GM12891 (cell line): ENCODE measurements around the gene ANO2.

Experiments used
- DNase-seq: peaks from one replicate; pipeline ENCODE4 v3.0.0; 2011; ENCODE audit warnings: low spot score; ENCODE audit not compliant: insufficient read length
- FAIRE-seq: peaks from 2 replicates; lab custom pipeline; 2011; peaks lifted over from hg19 to GRCh38; lab: Jason Lieb, UNC
- PAX5 ChIP-seq: IDR thresholded peaks from 2 replicates; pipeline ENCODE4 v1.6.1; 2011; ENCODE audit warnings: low read length, moderate library complexity, mild to moderate bottlenecking; ENCODE audit not compliant: insufficient read depth, severe bottlenecking
- POLR2A ChIP-seq: IDR thresholded peaks from 2 replicates; pipeline ENCODE4 v1.6.1; 2011; ENCODE audit warnings: low read depth, low read length, control low read depth
- POLR2AphosphoS5 ChIP-seq: IDR thresholded peaks from 2 replicates; pipeline ENCODE4 v1.6.1; 2011; ENCODE audit warnings: low read depth, low read length, control low read depth
- POU2F2 ChIP-seq: IDR thresholded peaks from 2 replicates; pipeline ENCODE4 v1.6.1; 2011; ENCODE audit warnings: low read depth, mild to moderate bottlenecking, control low read depth, low read length, moderate library complexity
- SPI1 ChIP-seq: IDR thresholded peaks from 2 replicates; pipeline ENCODE4 v1.6.1; 2011; ENCODE audit warnings: low read depth, low read length, control low read depth
- TAF1 ChIP-seq: IDR thresholded peaks from 2 replicates; pipeline ENCODE4 v1.6.1; 2011; ENCODE audit warnings: low read depth, low read length, control low read depth

The ANO2 gene

DNA sequence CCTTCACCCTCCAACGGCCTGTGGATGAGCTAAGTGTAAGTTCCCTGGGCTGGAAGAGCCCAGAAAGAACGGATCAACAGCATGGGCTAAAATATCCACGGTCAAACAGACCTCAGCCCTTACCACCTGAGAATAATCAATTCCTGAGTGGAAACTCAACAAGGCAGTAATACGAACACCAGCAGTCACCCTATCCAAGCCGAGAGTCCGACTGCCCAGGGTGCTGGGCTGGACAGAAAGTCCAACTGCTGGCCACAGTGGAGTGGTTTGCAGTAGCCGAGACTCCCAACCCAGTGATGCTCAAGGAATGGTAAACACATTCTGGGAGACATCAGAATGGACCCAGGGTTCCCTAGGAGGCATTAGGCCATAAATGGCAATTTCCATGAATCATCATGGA is 36.8 kb downstream of the ANO2 start:
- no peak for DNase-seq
- no peak for FAIRE-seq
- TF ChIP-seq POU2F2 (no peak), TAF1 (no peak), POLR2A (no peak), SPI1 (no peak), PAX5 (no peak), POLR2AphosphoS5 (no peak)

GRCh38 chr12:5907807-5908206 is 37.3 kb downstream of the ANO2 start:
- no peak for FAIRE-seq
- no peak for DNase-seq
- no peak for TF ChIP-seq TAF1
- no peak for TF ChIP-seq POLR2A
- TF ChIP-seq POU2F2: no peak

DNA sequence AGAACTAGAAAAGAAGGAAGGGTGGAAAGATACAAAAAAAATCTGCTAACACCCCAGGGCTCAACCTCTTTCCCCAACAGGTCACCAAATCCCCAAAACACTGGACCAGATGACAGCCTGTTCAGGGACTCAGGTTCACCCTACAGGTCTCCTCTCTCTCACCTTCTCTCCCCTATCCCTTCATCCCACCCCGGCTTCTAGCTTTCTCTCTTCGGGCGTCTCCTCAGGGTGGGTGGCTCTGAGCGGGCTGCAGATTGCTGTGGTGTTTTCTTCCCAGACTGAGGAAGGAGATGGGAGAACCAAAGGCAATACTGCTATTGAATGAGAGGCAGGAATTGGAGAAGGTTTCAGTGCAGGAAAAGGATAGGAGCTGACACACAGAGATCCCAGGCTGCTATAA is 39.3 kb downstream of the ANO2 start:
- no peak for DNase-seq
- TF ChIP-seq TAF1 (no peak), SPI1 (no peak), POU2F2 (no peak), POLR2A (no peak)
- FAIRE-seq: no peak

DNA sequence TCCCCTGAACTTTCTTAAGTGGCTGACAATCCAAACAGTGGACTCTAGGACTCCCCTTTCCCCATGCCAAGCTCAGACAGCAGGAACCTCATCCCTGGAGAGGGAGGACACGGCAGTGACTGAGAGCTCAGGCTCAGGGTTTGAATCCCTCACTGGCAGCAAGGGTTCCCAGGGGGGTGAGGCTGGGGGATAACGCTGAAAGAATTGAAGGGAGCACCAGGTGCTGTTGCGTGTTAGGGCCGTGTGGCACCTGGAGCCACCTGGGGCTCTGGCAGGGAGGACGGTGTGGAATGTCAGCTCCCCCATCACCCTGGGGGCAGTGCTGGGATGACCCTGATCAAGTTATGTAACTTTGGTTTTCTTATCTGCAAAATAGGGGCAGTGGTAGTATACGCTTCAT is 40.1 kb downstream of the ANO2 start:
- TF ChIP-seq PAX5: no peak
- TF ChIP-seq SPI1: no peak
- no peak for TF ChIP-seq POLR2A
- TF ChIP-seq POU2F2: no peak
- no peak for TF ChIP-seq TAF1
- TF ChIP-seq POLR2AphosphoS5: no peak
- FAIRE-seq: no peak
- DNase-seq: no peak

- DNase-seq: no peak
- no peak for TF ChIP-seq POLR2AphosphoS5
- TF ChIP-seq PAX5: no peak
- TF ChIP-seq POU2F2: no peak
- TF ChIP-seq POLR2A: no peak
- TF ChIP-seq TAF1: no peak
- TF ChIP-seq SPI1: no peak
- no peak for FAIRE-seq
These were observed 40.6 kb downstream of the ANO2 start for GRCh38 chr12:5904441-5904840.

DNA sequence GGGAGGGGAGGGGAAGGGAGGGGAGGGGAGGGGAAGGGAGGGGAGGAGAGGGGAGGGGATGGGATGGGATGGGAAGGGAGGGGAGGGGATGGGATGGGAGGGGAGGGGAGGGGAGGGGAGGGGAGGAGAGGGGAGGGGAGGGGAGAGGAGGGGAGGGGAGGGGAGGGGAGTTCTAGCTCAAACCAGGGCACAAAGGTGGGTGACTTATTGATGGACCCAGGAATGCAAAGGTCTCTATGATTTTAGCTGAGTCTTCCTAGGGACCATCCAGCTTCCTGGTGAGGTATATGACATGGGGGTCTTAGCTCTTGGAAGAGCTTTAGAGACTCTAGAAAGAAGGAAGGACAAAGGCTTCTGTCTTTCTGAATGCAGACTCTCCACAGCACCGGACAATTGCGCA is 42.3 kb downstream of the ANO2 start:
- no peak for FAIRE-seq
- DNase-seq: no peak
- TF ChIP-seq SPI1: no peak
- no peak for TF ChIP-seq POU2F2
- no peak for TF ChIP-seq TAF1
- TF ChIP-seq PAX5: no peak
- TF ChIP-seq POLR2AphosphoS5: no peak
- no peak for TF ChIP-seq POLR2A

- no peak for DNase-seq
- FAIRE-seq: no peak
- no peak for TF ChIP-seq POLR2AphosphoS5
- TF ChIP-seq PAX5: no peak
- no peak for TF ChIP-seq TAF1
- no peak for TF ChIP-seq POU2F2
- no peak for TF ChIP-seq POLR2A
- TF ChIP-seq SPI1: no peak
These were observed 43.6 kb downstream of the ANO2 start for GRCh38 chr12:5901416-5901815.

DNA sequence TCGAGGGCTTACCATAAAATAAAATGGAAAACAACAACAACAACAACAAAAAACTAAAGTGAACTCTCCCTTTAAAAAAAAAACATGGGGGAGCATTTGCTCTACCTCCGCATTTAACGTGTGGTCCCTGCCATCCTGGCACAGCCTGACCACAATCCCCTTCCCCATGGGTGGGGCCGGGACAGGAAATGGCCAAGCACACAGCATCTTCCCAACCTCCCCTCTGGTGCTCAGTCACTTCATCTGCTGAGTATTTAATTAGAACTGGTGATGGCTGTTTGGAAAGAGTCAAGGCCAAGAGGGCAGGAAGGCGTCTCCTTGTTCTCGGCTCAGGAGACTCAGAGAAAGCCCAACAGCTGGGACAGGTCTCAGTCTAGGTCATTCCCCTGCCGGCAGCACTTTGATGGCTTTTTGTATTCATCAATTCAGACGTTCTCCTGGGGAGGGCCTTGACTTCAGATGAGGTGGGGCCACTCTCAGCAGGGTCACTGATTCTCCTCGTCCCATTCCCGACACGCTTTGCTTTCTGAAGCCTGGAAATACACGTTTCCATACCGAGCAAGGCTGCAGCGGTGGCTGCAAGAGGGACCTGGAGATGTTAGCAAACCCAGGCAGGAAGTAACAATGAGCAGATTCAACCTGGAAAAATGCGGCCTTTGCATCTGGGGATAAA is 44.4 kb downstream of the ANO2 start:
- no peak for FAIRE-seq
- TF ChIP-seq PAX5 (no peak), POLR2A (no peak), SPI1 (no peak), POU2F2 (no peak), TAF1 (no peak)
- no peak for DNase-seq

- no peak for DNase-seq
- no peak for TF ChIP-seq SPI1
- no peak for TF ChIP-seq TAF1
- no peak for TF ChIP-seq POU2F2
- no peak for TF ChIP-seq POLR2AphosphoS5
- TF ChIP-seq POLR2A: no peak
- TF ChIP-seq PAX5: no peak
- FAIRE-seq: no peak
These were observed 45.0 kb downstream of the ANO2 start for GRCh38 chr12:5900076-5900475.

- TF ChIP-seq PAX5 (no peak), SPI1 (no peak), POLR2AphosphoS5 (no peak), POU2F2 (no peak), POLR2A (no peak), TAF1 (no peak)
- no peak for FAIRE-seq
- no peak for DNase-seq
These were observed 45.4 kb downstream of the ANO2 start for GRCh38 chr12:5899675-5900074.
